HG03457 (cell line): ENCODE data around the gene GALNT3.

Experiments
- ATAC-seq: cut with Tn5 transposase; IDR thresholded peaks from one replicate; pipeline ENCODE4 v1.9.1; 2021; ENCODE audit warnings: moderate number of reproducible peaks; ENCODE audit not compliant: unreplicated experiment

Gene GALNT3

GRCh38 chr2:165796819-165797530 lies 2.9 kb upstream of the GALNT3 start:
- no peak for ATAC-seq

GRCh38 chr2:165796129-165796528 lies 2.1 kb upstream of the GALNT3 start:
- no peak for ATAC-seq

GRCh38 chr2:165795011-165795410 lies 964 bp upstream of the GALNT3 start:
- peak; percentile 3 for ATAC-seq

- peak; percentile 97 for ATAC-seq
These were observed 485 bp upstream of the GALNT3 start for GRCh38 chr2:165794536-165794928.

GRCh38 chr2:165793161-165793778 lies 777 bp downstream of the GALNT3 start:
- peak; percentile 0 for ATAC-seq

GRCh38 chr2:165792104-165792454 lies 2.0 kb downstream of the GALNT3 start:
- no peak for ATAC-seq

GRCh38 chr2:165791421-165792103 lies 2.5 kb downstream of the GALNT3 start:
- ATAC-seq, result no peak

- no peak for ATAC-seq
These were observed 3.6 kb downstream of the GALNT3 start for GRCh38 chr2:165790466-165790865.

GRCh38 chr2:165787334-165787733 lies 6.7 kb downstream of the GALNT3 start:
- ATAC-seq, result no peak

GRCh38 chr2:165779706-165780105 lies 14.3 kb downstream of the GALNT3 start:
- ATAC-seq, result no peak

- no peak for ATAC-seq
These were observed 15.2 kb downstream of the GALNT3 start for GRCh38 chr2:165778653-165779451.

GRCh38 chr2:165778187-165778556 lies 15.9 kb downstream of the GALNT3 start:
- no peak for ATAC-seq

GRCh38 chr2:165777522-165778186 lies 16.4 kb downstream of the GALNT3 start:
- ATAC-seq, result no peak

- no peak for ATAC-seq
These were observed 17.3 kb downstream of the GALNT3 start for GRCh38 chr2:165776796-165777195.

- ATAC-seq, result no peak
These were observed 18.0 kb downstream of the GALNT3 start for GRCh38 chr2:165776013-165776412.

GRCh38 chr2:165773684-165774083 lies 20.4 kb downstream of the GALNT3 start:
- ATAC-seq, result no peak

GRCh38 chr2:165772183-165772582 lies 21.9 kb downstream of the GALNT3 start:
- no peak for ATAC-seq

GRCh38 chr2:165766326-165766927 lies 27.6 kb downstream of the GALNT3 start:
- no peak for ATAC-seq

GRCh38 chr2:165762723-165763122 lies 31.3 kb downstream of the GALNT3 start:
- no peak for ATAC-seq

GRCh38 chr2:165757906-165758675 lies 36.0 kb downstream of the GALNT3 start:
- no peak for ATAC-seq
